ENCODE results near the gene KCNK13. TPM values are rescaled to one million over a fixed set of nuclear protein-coding genes. Genes with fewer than 3 reads are reported as not detected.

KCNK13 gene
- total and polyA plus RNA-seq, 2 experiments from 2014 or later: 0.21 to 1.0 TPM

DNA sequence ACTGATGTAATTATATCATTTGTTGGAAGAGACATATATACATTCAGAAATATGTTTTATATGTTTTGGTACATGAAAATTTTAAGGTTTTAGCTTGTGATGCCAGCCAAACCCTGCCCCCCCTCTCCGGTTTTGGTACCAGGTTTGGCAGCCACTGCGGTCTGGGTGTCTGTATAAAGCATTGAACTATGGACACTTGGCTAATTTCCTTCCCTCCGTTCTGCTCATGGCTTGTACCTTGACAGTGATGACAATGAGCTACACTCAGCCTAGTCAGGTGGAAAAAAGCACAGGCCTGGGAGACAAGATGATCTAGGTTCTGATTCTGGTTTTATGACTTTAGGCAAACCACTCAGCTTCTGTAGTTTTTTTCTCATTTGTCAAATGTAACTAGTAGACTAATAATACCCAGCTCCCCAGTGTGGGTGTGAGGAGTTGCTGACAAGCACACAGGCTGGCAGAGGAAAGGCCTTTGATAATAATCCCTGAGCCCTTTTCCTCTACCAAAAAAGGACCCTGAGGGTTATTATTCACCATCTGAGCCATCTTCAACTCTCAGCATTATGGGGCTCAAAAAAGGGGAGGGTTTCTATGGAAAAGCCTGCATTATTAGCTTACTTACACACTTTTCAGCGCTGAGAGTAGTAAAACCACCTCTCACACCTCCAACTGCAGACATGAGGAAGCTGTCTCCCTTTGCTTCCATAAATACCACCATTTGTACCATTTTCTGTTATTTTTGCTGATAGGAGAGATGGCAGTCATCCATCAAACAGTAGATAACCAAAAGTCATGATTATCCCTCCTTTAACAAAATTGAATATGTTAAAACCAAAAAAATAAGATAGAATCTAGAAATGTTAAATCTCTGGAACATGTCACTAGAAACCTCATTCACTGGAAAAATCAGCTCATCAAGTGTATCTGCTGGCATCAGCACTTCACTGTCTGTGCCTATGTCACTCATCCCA is 118.3 kb downstream of the KCNK13 start (continued):
- TF ChIP-seq, protein P1, sequence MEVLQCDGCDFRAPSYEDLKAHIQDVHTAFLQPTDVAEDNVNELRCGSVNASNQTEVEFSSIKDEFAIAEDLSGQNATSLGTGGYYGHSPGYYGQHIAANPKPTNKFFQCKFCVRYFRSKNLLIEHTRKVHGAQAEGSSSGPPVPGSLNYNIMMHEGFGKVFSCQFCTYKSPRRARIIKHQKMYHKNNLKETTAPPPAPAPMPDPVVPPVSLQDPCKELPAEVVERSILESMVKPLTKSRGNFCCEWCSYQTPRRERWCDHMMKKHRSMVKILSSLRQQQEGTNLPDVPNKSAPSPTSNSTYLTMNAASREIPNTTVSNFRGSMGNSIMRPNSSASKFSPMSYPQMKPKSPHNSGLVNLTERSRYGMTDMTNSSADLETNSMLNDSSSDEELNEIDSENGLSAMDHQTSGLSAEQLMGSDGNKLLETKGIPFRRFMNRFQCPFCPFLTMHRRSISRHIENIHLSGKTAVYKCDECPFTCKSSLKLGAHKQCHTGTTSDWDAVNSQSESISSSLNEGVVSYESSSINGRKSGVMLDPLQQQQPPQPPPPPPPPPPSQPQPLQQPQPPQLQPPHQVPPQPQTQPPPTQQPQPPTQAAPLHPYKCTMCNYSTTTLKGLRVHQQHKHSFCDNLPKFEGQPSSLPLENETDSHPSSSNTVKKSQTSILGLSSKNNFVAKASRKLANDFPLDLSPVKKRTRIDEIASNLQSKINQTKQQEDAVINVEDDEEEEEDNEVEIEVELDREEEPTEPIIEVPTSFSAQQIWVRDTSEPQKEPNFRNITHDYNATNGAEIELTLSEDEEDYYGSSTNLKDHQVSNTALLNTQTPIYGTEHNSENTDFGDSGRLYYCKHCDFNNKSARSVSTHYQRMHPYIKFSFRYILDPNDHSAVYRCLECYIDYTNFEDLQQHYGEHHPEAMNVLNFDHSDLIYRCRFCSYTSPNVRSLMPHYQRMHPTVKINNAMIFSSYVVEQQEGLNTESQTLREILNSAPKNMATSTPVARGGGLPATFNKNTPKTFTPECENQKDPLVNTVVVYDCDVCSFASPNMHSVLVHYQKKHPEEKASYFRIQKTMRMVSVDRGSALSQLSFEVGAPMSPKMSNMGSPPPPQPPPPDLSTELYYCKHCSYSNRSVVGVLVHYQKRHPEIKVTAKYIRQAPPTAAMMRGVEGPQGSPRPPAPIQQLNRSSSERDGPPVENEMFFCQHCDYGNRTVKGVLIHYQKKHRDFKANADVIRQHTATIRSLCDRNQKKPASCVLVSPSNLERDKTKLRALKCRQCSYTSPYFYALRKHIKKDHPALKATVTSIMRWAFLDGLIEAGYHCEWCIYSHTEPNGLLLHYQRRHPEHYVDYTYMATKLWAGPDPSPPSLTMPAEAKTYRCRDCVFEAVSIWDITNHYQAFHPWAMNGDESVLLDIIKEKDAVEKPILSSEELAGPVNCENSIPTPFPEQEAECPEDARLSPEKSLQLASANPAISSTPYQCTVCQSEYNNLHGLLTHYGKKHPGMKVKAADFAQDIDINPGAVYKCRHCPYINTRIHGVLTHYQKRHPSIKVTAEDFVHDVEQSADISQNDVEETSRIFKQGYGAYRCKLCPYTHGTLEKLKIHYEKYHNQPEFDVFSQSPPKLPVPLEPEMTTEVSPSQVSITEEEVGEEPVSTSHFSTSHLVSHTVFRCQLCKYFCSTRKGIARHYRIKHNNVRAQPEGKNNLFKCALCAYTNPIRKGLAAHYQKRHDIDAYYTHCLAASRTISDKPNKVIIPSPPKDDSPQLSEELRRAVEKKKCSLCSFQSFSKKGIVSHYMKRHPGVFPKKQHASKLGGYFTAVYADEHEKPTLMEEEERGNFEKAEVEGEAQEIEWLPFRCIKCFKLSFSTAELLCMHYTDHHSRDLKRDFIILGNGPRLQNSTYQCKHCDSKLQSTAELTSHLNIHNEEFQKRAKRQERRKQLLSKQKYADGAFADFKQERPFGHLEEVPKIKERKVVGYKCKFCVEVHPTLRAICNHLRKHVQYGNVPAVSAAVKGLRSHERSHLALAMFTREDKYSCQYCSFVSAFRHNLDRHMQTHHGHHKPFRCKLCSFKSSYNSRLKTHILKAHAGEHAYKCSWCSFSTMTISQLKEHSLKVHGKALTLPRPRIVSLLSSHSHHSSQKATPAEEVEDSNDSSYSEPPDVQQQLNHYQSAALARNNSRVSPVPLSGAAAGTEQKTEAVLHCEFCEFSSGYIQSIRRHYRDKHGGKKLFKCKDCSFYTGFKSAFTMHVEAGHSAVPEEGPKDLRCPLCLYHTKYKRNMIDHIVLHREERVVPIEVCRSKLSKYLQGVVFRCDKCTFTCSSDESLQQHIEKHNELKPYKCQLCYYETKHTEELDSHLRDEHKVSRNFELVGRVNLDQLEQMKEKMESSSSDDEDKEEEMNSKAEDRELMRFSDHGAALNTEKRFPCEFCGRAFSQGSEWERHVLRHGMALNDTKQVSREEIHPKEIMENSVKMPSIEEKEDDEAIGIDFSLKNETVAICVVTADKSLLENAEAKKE (CRISPR knock-in tag; IDR thresholded peaks at IDR 0.05): no peak
- TF ChIP-seq EZH2phosphoT487 (IDR thresholded peaks at IDR 0.05; ENCODE audit: unreplicated experiment) (no peak), ZNF114 (CRISPR knock-in tag; IDR thresholded peaks at IDR 0.05) (no peak), POLR2AphosphoS5 (IDR thresholded peaks at IDR 0.05; ENCODE audit: low read depth) (no peak), STAT1 (IDR thresholded peaks at IDR 0.05; ENCODE audit: unreplicated experiment) (no peak), JUNB (IDR thresholded peaks at IDR 0.05; ENCODE audit: unreplicated experiment) (no peak), CREB1 (CRISPR knock-in tag; IDR thresholded peaks at IDR 0.05; ENCODE audit: low read depth) (no peak), NANOG (IDR thresholded peaks at IDR 0.05; ENCODE audit: borderline replicate concordance) (no peak)
- TF ChIP-seq, protein P2, sequence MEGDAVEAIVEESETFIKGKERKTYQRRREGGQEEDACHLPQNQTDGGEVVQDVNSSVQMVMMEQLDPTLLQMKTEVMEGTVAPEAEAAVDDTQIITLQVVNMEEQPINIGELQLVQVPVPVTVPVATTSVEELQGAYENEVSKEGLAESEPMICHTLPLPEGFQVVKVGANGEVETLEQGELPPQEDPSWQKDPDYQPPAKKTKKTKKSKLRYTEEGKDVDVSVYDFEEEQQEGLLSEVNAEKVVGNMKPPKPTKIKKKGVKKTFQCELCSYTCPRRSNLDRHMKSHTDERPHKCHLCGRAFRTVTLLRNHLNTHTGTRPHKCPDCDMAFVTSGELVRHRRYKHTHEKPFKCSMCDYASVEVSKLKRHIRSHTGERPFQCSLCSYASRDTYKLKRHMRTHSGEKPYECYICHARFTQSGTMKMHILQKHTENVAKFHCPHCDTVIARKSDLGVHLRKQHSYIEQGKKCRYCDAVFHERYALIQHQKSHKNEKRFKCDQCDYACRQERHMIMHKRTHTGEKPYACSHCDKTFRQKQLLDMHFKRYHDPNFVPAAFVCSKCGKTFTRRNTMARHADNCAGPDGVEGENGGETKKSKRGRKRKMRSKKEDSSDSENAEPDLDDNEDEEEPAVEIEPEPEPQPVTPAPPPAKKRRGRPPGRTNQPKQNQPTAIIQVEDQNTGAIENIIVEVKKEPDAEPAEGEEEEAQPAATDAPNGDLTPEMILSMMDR (conservative IDR thresholded peaks at IDR 0.05; ENCODE audit: low read depth in 2 of 2): no peak

Data from GM23338 (cell line).